ENCODE measurements around the gene RHOV.
"Not testable (repeated sequence)": the region's sequence is repeated elsewhere in the genome, so short reads cannot be mapped to it uniquely, and the experiment has no call there.

Gene RHOV

DNA sequence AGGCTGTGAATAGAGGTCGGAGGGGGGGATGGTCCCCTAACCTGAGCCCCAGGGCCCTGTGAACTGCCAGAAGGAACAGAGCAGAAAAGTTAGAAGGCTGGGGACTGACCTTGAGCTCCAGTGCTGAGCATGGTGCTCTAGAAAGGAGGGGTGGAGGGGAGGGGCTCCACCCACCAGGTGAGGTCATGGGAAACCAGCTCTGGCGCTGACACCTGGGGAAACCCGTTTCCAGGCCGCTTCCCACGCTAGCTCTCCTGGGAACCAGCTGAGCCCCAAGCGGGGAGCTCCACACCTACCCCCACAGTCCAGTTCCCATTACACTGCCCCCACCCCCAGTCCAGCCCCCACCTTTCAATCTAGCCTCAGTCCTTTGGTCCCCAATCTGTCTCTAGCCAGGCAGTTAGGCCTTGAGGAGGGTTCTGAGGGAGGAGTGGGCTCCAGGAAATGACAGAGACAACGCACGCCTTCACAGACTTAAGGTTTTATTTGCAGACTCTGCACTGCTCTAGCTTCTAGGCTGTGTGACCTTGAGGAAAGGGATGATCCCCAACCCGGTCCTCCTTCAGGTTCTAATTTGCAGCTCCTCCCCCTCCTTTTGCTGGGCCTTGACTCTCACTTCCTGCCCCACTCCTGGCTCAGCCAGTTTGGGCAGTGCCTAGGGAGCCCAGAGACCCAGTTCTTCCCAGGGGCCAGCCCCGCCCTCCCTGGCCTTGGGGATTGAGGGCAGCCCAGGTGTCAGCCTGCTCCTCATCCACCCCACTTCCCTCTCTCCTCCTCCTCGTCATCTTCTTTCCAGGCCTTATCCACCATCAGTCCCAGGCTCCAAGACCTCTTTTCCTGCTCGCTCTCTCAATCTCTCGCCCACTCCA lies 2.1 kb downstream of the RHOV start:
- DNase-seq = no peak

DNA sequence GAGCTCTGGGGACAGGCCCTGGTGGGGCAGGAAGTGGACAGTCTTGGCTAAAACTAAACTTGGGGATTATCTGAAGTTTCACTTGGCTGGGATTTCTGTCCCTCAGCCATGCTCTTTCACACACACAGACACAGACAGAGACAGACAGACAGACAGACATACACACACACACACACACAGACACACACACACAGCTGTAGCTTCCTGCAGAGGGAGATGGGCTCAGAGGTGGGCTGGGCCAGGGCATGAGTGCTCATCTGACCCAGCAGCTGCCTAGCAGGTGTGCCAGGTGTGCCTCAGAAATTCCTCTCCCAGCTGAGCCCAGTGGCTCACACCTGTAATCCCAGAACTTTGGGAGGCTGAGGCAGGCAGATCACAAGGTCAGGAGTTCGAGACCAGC lies 3.3 kb downstream of the RHOV start:
- DNase-seq = no peak

DNA sequence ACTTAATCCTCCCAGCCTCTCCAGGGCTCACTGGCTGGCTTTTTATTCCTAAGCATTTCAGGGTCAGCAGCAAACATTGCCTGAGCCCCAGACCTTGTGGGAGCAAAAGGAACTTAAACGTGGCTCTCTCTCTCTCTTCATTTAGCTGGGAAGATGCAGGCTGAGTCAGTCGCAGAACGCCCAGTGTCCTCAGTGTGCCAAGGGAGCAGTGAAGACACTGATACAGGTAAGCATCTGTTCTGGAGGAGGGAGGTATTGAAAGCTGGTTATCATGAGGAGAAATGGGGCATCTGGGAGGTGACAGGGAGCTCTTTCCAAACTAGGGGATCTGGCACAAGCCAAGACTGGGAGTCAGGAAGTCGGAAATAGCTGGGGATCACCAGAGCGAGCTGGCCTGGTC lies 4.3 kb downstream of the RHOV start:
- no peak for DNase-seq

- DNase-seq = no peak
Measured at GRCh38 chr15:40867199-40867598, 6.8 kb downstream of the RHOV start.

DNA sequence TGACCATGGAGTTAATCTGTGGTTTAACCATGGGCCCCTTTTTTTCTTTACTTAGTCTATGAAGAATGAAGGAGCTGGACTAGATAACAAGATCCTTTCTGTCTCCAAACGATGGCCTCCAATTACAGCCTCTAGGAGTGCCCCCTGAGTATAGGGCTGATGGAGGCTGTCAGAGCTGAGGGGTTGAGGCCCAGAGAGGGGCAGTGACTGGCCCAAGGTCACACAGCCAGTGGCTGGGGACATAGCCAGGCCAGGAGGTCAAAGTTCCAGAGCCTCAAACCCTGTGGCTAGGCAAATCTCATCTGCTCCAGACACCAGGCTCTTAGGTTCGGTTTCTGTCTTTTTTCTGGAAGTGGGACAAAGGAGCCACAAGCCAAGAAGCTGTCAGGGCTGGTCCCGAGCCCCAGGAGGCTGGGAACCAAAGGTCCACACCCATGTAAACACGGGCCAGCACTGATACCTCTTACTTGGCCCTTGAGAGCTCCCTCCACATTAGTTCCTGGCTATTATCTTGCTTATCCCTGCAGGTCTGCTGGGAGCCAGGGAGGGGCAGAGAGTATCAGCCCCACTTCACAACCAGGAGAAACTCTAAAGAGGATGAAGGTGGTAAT lies 10.3 kb downstream of the RHOV start:
- DNase-seq = no peak

DNA sequence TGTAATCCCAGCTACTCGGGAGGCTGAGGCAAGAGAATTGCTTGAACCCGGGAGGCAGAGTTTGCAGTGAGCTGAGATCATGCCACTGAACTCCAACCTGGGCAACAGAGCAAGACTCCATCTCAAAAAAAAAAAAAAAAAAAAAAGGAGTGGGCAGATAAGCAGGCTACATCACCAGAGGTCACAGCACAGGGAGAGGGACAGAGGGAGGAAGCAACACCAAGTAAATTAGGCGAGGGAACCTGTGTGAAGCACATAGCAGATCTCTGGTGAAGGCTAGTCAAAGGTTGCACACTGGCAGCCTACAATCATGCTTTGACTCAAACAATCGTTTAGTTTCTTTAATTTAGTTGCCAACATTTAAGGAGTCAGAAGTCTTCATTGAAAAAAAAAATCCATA lies 12.9 kb downstream of the RHOV start:
- DNase-seq = not testable (repeated sequence)

DNA sequence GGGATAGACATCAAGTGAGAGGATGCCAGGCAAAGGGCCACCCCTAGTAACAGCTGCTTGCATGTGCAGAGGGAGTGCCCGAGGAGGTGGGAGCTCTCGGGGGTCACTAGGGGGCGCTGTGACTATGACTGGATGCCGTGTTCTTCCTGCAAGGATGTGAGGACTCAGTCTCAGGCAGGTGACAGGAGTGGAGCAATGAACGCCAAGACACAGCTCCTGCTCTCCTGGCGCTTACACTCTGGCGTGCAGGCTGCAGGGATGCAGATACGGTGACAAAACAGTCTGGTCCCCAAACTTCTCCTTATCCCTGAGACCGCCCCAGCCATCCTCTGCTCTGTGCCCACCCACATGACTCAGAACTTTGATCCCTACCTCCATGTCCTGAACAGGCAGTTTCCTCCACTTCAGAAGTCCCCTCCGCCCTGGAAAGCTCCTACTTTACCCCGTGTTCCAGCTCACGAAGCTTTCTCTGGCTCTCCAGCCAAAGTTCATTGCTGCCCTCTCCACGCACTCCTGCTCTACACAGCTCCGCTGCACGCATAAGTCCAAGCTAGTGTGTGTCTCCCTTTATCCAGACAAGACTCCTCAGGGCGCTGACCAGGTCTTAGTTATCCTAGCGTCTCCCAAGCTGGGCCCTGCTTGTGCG lies 14.7 kb downstream of the RHOV start:
- DNase-seq = peak; percentile 58

GRCh38 chr15:40858706-40859105 lies 15.3 kb downstream of the RHOV start:
- no peak for DNase-seq

- DNase-seq = peak; percentile 56
Measured at GRCh38 chr15:40857601-40858341, 16.3 kb downstream of the RHOV start.

GRCh38 chr15:40856746-40857145 lies 17.3 kb downstream of the RHOV start:
- DNase-seq = no peak

GRCh38 chr15:40855706-40856234 lies 18.3 kb downstream of the RHOV start:
- DNase-seq = no peak

DNA sequence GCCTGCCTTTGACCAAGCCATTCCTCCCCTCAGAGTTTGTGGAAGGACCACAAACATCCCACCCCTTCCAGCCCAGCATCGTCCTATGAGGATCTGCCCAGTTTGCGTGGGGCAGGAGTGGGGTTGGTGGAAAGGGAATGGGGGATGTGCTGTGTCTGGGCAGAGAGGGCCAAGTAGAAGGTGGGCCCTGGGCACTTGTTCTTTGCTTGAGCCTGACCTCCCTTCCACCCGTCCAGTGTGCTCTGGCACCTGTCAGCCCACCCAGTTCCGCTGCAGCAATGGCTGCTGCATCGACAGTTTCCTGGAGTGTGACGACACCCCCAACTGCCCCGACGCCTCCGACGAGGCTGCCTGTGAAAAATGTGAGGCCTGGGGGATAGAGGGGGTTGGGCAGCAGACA lies 19.9 kb downstream of the RHOV start:
- no peak for DNase-seq

DNA sequence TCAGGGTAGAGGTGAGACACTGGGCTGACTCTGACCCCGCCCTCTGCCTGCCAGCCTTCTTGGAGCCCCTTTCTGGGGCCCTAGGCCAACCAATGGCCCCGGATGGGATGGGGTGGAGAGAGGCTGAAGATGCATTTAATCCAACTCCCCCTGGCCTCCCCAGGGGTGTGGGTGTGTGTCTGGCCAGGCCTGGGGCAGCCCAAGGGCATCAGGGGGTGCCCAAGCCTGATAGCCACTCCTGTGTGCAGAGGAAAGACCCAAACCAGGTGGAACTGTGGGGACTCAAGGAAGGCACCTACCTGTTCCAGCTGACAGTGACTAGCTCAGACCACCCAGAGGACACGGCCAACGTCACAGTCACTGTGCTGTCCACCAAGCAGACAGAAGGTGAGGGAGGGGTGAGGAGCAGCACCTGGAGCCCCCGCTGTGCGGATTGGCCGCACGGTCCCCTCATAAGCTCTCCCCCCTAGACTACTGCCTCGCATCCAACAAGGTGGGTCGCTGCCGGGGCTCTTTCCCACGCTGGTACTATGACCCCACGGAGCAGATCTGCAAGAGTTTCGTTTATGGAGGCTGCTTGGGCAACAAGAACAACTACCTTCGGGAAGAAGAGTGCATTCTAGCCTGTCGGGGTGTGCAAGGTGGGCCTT lies 20.7 kb downstream of the RHOV start:
- no peak for DNase-seq

GRCh38 chr15:40852529-40852928 lies 21.5 kb downstream of the RHOV start:
- DNase-seq = no peak

- no peak for DNase-seq
Measured at GRCh38 chr15:40850576-40851112, 23.4 kb downstream of the RHOV start.

DNA sequence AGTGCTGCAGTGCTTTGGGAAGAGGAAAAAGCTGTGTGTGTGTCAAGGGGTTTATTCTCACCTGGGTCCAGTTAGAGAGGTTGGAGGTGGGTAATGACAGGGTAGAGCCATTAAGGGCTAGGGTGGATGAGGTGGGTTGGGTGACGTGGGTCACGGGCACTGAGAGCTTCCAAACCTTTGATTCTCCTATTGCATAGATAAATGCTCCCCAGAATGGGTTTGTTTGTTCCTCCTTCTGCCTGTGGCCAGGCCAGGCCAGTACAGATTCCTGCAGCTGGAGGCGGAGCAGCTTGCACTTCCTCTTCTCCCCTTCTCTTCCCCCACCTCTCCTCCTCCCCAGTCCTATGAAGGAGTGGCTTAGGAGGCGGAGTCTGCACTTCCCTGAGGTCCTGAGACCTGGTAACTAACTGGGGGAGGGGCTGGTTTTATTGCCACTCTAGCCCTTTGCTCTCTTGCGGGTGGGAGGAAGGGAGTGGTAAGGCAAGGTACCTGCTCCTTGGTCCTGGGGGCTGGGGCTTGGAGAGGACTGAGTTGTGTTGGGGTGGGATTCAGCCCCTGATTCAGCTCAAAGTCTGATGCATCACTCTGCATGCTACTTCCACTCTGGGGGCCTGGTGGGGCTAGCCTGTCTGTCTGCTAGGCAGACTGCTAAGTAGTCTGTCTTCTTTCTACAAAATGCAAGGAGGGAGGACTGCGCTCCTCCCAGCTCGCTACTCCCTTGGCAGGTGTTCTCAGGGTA lies 26.6 kb downstream of the RHOV start:
- DNase-seq = peak; percentile 4

DNA sequence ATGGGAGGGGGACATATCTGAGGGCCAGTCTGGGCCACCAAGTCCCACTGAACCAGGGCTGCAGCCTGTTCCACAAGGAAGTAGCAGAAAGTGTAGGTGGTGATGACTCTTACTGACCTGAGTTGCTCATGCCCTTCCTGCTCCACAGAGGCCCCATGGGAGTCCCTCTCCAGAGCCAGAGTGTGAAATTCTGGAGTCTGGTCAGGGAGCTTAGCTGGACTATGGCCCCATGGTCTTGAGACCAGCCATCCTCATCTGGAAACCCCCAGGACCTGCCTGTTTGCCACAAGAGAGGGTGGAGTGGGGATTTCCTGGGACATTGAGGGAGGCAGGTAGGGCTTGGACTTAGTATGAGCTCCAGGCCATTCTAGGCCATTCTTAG lies 27.2 kb downstream of the RHOV start:
- DNase-seq = no peak

DNA sequence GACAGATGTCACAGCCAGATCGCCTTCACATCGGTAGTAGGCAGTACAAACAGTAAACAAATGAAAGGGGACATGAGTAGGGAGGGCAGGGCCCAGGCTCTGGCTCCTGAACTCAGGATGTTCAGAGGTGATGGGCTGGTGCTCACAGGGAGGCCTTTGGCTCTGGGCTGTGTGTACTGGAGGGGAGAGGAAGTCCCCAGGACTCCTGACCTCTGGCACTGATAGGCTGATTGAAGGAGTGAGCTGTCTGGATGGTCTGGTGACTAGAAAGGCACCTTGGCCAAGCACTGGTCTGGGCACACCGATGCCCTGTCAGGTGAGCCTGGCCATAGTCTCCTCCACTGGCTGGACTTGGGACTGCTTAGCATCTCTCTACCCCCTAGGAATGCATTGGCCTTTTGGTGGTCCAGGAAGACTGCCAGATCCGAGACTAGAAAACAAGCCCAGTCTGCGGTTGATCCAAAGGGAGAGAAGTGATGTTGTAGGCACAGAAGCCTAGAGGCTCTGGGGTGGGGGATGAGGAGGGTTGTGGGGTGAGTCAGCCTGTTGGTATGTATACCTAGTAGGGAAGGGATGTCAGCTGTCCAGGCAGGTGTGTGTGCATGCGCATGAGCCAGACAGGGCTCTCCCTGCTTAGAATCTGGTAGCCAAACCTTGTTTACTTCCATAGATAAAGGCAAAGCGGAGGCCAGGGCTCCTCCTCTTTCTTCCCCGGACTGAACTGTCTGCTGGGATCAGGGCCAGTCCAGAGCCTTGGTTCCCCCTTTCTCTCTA lies 28.3 kb downstream of the RHOV start:
- peak; percentile 16 for DNase-seq

GRCh38 chr15:40845036-40845435 lies 29.0 kb downstream of the RHOV start:
- DNase-seq = no peak

DNA sequence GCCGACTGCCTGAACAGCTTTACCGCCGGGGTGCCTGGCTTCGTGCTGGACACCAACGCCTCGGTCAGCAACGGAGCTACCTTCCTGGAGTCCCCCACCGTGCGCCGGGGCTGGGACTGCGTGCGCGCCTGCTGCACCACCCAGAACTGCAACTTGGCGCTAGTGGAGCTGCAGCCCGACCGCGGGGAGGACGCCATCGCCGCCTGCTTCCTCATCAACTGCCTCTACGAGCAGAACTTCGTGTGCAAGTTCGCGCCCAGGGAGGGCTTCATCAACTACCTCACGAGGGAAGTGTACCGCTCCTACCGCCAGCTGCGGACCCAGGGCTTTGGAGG lies 29.4 kb downstream of the RHOV start:
- DNase-seq = peak; percentile 43
